ENCODE data around the gene TBCB.

GRCh38 chr19:36152019-36152351, 36.7 kb downstream of the TBCB start:
- TF ChIP-seq CTCF (IDR thresholded peaks at IDR 0.05; ENCODE audit: poor library complexity) (no peak), EZH2 (IDR thresholded peaks at IDR 0.05; ENCODE audit: borderline replicate concordance) (no peak), EZH2phosphoT487 (IDR thresholded peaks at IDR 0.05; ENCODE audit: low read depth, severe bottlenecking, unreplicated experiment) (no peak)
